ENCODE data around the gene PDE4C.

DNA sequence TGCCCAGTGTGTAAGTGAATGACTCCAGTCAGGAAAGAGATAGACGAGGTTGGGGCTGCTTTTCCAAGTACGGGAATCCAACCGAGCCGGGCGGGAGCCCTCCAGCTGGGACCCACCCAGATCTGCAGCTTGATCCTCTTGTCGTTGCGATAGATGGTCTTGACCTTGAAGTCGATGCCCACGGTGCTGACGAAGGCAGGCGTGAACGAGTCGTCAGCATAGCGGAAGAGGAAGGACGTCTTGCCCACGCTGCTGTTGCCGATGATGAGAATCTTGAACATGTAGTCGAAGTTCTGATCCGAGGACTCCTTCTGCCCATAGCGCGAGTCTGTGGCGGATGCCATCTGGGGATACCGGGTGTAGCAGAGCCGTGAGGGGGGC lies 23.9 kb downstream of the PDE4C start:
- no peak for TF ChIP-seq POLR2A (IDR thresholded peaks at IDR 0.05)
- TF ChIP-seq, protein P1, sequence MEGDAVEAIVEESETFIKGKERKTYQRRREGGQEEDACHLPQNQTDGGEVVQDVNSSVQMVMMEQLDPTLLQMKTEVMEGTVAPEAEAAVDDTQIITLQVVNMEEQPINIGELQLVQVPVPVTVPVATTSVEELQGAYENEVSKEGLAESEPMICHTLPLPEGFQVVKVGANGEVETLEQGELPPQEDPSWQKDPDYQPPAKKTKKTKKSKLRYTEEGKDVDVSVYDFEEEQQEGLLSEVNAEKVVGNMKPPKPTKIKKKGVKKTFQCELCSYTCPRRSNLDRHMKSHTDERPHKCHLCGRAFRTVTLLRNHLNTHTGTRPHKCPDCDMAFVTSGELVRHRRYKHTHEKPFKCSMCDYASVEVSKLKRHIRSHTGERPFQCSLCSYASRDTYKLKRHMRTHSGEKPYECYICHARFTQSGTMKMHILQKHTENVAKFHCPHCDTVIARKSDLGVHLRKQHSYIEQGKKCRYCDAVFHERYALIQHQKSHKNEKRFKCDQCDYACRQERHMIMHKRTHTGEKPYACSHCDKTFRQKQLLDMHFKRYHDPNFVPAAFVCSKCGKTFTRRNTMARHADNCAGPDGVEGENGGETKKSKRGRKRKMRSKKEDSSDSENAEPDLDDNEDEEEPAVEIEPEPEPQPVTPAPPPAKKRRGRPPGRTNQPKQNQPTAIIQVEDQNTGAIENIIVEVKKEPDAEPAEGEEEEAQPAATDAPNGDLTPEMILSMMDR (IDR thresholded peaks at IDR 0.05) = no peak

Data from tibial nerve (tissue), 3 donors.